GM18873 (cell line): ENCODE results near the gene SLC5A4.

ENCODE experiments used
- ATAC-seq: cut with Tn5 transposase; IDR thresholded peaks from one replicate; pipeline ENCODE4 v1.9.1; 2021; ENCODE audit warnings: mild to moderate bottlenecking, moderate library complexity, moderate number of reproducible peaks; ENCODE audit not compliant: unreplicated experiment, low FRiP score

SLC5A4 gene

GRCh38 chr22:32236970-32237369 is 18.2 kb downstream of the SLC5A4 start:
- ATAC-seq = no peak

GRCh38 chr22:32233091-32233490 is 22.1 kb downstream of the SLC5A4 start:
- no peak for ATAC-seq

- ATAC-seq = no peak
Observed at GRCh38 chr22:32232191-32232830, 22.8 kb downstream of the SLC5A4 start.

- ATAC-seq = no peak
Observed at GRCh38 chr22:32226326-32227104, 28.6 kb downstream of the SLC5A4 start.

GRCh38 chr22:32222991-32223390 is 32.2 kb downstream of the SLC5A4 start:
- no peak for ATAC-seq

GRCh38 chr22:32219026-32219425 is 36.1 kb downstream of the SLC5A4 start:
- no peak for ATAC-seq

GRCh38 chr22:32218470-32218869 is 36.7 kb downstream of the SLC5A4 start:
- ATAC-seq = no peak

- no peak for ATAC-seq
Observed at GRCh38 chr22:32217465-32217864, 37.7 kb downstream of the SLC5A4 start.

- no peak for ATAC-seq
Observed at GRCh38 chr22:32216911-32217310, 38.2 kb downstream of the SLC5A4 start.

DNA sequence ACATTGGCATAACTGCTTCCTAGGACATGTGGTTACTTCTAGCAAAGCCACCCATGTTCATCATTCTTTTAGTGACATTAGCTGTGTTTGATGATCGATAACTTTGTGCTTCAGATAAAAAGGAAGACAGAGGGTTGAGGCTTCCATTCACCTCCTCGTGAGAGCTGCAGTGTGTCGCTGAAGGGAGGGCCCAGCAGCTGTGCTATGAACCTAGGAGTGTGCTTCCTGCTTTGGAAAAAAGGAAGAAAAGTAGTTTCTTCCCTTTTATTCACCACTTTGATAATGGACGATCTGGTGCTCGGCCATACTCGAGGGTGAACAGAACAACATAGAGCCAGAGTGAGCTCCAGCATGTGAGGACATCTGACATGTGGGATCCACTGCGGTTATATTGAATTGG is 44.1 kb downstream of the SLC5A4 start:
- no peak for ATAC-seq

- no peak for ATAC-seq
Observed at GRCh38 chr22:32208681-32209080, 46.5 kb downstream of the SLC5A4 start.

DNA sequence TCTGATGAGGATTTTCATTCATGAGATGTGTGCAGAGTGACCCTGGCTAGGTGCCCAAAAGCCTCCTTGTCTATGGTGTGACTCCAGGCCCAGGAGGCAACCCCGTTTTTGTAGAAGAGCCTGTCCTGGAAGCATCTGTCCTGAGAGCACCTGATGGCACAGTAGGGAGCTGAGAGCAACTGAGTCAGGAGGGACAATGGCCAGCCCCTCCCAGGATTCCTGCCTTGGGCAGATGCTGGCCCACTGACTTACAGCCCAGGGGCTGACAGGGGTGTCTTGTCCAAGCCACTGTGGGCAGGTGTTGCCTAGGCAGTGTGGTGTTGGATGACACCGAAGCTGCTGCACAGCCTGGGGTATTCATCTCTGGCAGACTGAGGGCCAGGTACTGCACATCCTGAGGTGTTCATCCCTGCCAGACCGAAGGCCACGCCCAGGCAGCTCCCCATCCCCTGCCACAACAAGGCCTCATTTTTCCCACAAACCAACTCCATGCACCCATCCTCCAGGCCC is 47.1 kb downstream of the SLC5A4 start:
- ATAC-seq = no peak

- ATAC-seq = no peak
Observed at GRCh38 chr22:32206774-32207758, 48.1 kb downstream of the SLC5A4 start.

- ATAC-seq = no peak
Observed at GRCh38 chr22:32205974-32206773, 49.0 kb downstream of the SLC5A4 start.

GRCh38 chr22:32204856-32205722 is 50.1 kb downstream of the SLC5A4 start, which contains the start of gene RFPL2:
TSS of gene RFPL2 (minus strand) at chr22:32205073. CDS start at chr22:32202451, 2,622 bp downstream.
- no peak for ATAC-seq

DNA sequence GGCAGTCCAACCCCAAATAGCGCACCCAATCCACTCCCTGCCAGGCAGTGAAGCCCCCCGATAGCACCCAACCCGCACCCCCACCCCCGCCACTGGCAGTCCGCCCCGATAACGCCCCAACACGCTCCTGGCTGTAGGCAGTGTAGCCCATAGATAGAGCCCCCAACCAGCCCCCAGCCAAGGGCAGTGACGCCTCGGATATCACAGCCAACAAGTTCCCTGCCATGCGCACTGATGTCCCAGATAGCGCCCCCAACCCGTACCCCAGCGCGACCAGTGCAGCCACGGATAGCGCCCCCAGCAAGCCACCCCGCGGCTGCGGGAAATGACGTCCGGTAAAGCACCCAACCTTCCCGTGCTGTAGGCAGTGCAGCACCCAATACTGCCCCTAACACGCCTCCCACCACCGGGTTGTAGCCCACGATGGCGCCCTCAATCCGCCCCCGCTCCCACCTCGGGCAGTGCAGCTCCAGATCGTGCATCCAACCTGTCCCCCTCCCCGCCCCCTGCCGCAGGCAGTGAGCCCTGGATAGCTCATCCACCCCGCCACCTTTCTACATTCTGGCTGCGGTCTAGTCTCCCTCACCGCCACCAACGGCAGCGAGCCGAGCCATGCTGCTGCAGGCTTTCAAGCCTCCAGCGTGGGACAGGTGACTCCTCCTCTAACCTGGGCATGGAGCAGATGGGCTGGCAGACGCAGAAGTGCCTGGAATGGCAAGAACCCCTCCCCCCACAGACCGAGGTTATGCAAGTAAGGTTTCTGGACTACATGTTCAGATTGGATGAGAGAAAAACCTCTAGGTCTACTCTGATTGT is 50.9 kb downstream of the SLC5A4 start:
- ATAC-seq = no peak

DNA sequence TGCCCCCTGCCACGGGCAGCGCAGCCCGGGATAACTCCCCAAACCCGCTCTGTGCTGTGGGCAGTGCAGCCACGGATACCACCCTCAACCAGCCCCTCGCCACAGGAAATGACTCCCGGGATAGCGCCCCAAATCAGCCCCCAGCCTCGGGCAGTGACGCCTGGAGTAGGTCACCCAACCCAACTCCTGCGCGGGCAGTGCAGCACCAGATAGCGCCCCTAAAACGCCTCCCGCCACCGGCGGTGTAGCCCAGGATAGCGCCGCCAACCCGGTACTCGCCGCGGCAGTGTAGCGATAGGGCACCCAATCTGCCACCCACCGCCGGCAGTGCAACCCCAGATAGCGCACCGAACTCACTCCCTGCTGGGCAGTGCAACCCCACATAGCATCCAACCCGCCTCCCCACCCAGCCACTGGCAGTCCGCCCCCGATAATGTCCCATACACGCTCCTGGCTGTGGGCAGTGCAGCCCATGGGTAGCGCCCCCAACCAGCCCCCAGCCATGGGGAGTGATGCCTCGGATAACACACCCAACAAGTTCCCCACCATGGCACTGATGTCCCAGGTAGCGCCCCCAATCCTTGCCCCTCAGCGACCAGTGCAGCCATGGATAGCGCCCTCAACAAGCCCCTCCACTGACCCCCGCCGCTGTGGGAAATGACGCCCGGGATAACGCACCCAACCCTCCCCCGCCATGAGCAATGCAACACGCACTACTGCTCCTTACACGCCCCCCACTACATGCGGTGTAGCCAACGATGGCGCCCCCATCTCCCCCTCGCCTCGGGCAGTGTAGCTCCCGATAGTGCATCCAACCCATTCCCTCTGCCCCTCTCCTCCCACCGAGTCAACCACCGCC is 51.7 kb downstream of the SLC5A4 start:
- no peak for ATAC-seq
